B cell (primary cell): ENCODE data around the gene NOSIP. TPM values are rescaled to one million over a fixed set of nuclear protein-coding genes. Genes with fewer than 3 reads are reported as not detected.

Experiments
- ATAC-seq: fragments of 200-7000 bp; cut with Tn5 transposase; one replicate; pipeline ENCODE4 v1.10.0; 2021; ENCODE audit warnings: low read depth, mild to moderate bottlenecking, moderate number of reproducible peaks, moderate library complexity
- CTCF ChIA-PET: fragments of 350-600 bp; sonication (Branson Sonifier 250); formaldehyde crosslinking; loops from one replicate; lab custom pipeline; 2021; ENCODE audit warnings: antibody characterized with exemption, inconsistent platforms; lab: Charles Lee
- POLR2A ChIA-PET: fragments of 350-600 bp; sonication (Branson Sonifier 250); formaldehyde crosslinking; loops from one replicate; lab custom pipeline; 2021; ENCODE audit warnings: antibody characterized with exemption; lab: Charles Lee
- DNase-seq: peaks from one replicate; pipeline ENCODE4 v3.0.0; 2013
- H2AFZ ChIP-seq: 2 replicates; pipeline ENCODE4 v1.6.1; 2012; ENCODE audit warnings: mild to moderate bottlenecking, low read depth, low read length; ENCODE audit not compliant: insufficient read depth, poor library complexity, severe bottlenecking
- H3K27ac ChIP-seq, 2 donors: 1 replicate in 1 of 2; 2 replicates in 1 of 2; pipeline ENCODE4 v1.5.1; 2012 to 2013; ENCODE audit warnings: low read length in 2 of 2, mild to moderate bottlenecking in 2 of 2, moderate library complexity in 1 of 2
- H3K27me3 ChIP-seq, 4 experiments: fragments of 200-600 bp in 1 of 4; sonication (generic) in 1 of 4; replicated peaks in 1 of 4; 1 replicate in 2 of 4; 2 replicates in 2 of 4; pipeline versions ENCODE4 v1.6.1 to v1.7.0; 2013 to 2016; ENCODE audit warnings: low read length in 3 of 4, mild to moderate bottlenecking in 2 of 4, mixed read lengths in 1 of 4, moderate library complexity in 1 of 4; ENCODE audit not compliant: insufficient read depth in 4 of 4, control insufficient read depth in 3 of 4; ENCODE audit errors: control extremely low read depth in 1 of 4
- H3K36me3 ChIP-seq, 2 experiments: replicated peaks in 1 of 2; 1 replicate in 1 of 2; 2 replicates in 1 of 2; pipeline versions ENCODE4 v1.6.1 to v1.7.1; 2013; ENCODE audit warnings: low read length in 1 of 2; ENCODE audit not compliant: insufficient read depth in 2 of 2, control insufficient read depth in 1 of 2; ENCODE audit errors: control extremely low read depth in 1 of 2, extremely low read depth in 1 of 2
- H3K4me1 ChIP-seq, 2 donors: fragments of 200-600 bp in 1 of 2; sonication (generic) in 1 of 2; 1 replicate in 1 of 2; 2 replicates in 1 of 2; pipeline versions ENCODE4 v1.5.1 to v1.6.1; 2013 to 2017; ENCODE audit warnings: low read length in 2 of 2; ENCODE audit not compliant: control insufficient read depth in 2 of 2, insufficient read depth in 2 of 2
- H3K4me2 ChIP-seq: replicated peaks from 2 replicates; pipeline ENCODE3; 2012; ENCODE audit warnings: mild to moderate bottlenecking, low read depth, low read length; ENCODE audit not compliant: poor library complexity, severe bottlenecking
- H3K4me3 ChIP-seq, 5 experiments: fragments of 200-600 bp in 1 of 5; sonication (generic) in 1 of 5; 1 replicate in 3 of 5; 2 replicates in 2 of 5; pipeline versions ENCODE4 v1.5.1 to v1.7.0; 2011 to 2016; ENCODE audit warnings: low read length in 4 of 5, mild to moderate bottlenecking in 4 of 5, low read depth in 2 of 5, control low read depth in 1 of 5, moderate library complexity in 1 of 5; ENCODE audit not compliant: insufficient read depth in 1 of 5; ENCODE audit errors: control extremely low read depth in 1 of 5, extremely low read depth in 1 of 5
- H3K79me2 ChIP-seq: fragments of 200-600 bp; sonication (generic); one replicate; pipeline ENCODE4 v1.6.0; 2016; ENCODE audit warnings: low read length; ENCODE audit not compliant: control insufficient read depth, insufficient read depth
- H3K9ac ChIP-seq: fragments of 200-600 bp; sonication (generic); 2 replicates; pipeline ENCODE4 v1.6.1; 2017; ENCODE audit warnings: mild to moderate bottlenecking, low read length, moderate library complexity
- H3K9me3 ChIP-seq, 3 donors: one replicate each; pipeline versions ENCODE4 v1.6.1 to v1.7.1; 2013; ENCODE audit warnings: low read length in 2 of 3; ENCODE audit not compliant: control insufficient read depth in 2 of 3, insufficient read depth in 1 of 3; ENCODE audit errors: control extremely low read depth in 1 of 3
- H4K20me1 ChIP-seq: 2 replicates; pipeline ENCODE4 v1.6.0; 2012; ENCODE audit warnings: mild to moderate bottlenecking, low read length; ENCODE audit not compliant: insufficient read depth, control insufficient read depth, poor library complexity, severe bottlenecking
- H3K27ac Mint-ChIP-seq: one replicate; pipeline ENCODE4 v1.8.0; 2021; ENCODE audit warnings: mixed read lengths
- H3K27me3 Mint-ChIP-seq: one replicate; pipeline ENCODE4 v1.8.0; 2021; ENCODE audit warnings: mixed read lengths
- H3K4me1 Mint-ChIP-seq: one replicate; pipeline ENCODE4 v1.8.0; 2021; ENCODE audit warnings: mixed read lengths
- H3K4me3 Mint-ChIP-seq: one replicate; pipeline ENCODE4 v1.8.0; 2021; ENCODE audit warnings: mixed read lengths
- H3K9me3 Mint-ChIP-seq: one replicate; pipeline ENCODE4 v1.8.0; 2022; ENCODE audit warnings: mixed read lengths; ENCODE audit not compliant: insufficient read depth
- EZH2 ChIP-seq: IDR thresholded peaks from 2 replicates; pipeline ENCODE4 v1.6.1; 2012; ENCODE audit warnings: borderline replicate concordance, low read depth, mild to moderate bottlenecking, moderate library complexity, low read length; ENCODE audit not compliant: insufficient read depth, poor library complexity, severe bottlenecking
- WGBS: methylation state at CpG from one replicate; pipeline ENCODE4 v1.1.5; 2013; ENCODE audit warnings: missing lambda C conversion rate; ENCODE audit not compliant: insufficient coverage; 5-methylcytosine and 5-hydroxymethylcytosine counted together
- intact Hi-C: fragments of 100-400 bp; cut with micrococcal nuclease; formaldehyde crosslinking; loops from one replicate; pipeline ENCODE4 v1.10.0; 2022
- polyA plus RNA-seq: library from polyadenylated mRNA; depleted of rRNA; stranded (reverse); fragments of >200 nt; gene quantifications from 2 replicates; pipeline ENCODE4 v1.2.3, GENCODE V29; 2012
- total RNA-seq, 2 donors: library from RNA; stranded (reverse); fragments of 120-200 nt in 1 of 2; gene quantifications; 1 replicate in 1 of 2; 2 replicates in 1 of 2; pipeline versions ENCODE4 v1.2.3 to v1.2.4, GENCODE V29; 2013 to 2022
- TF ChIP-seq, protein P1 (sequence below): fragments of 200-600 bp; IDR thresholded peaks from one replicate; pipeline ENCODE4 v1.8.0; 2022; ENCODE audit warnings: antibody characterized with exemption, mild to moderate bottlenecking

Gene NOSIP
- total and polyA plus RNA-seq, 2 donors (not counting 1 experiment from before 2014, with no cell fraction given) = 55.5 to 135 TPM

DNA sequence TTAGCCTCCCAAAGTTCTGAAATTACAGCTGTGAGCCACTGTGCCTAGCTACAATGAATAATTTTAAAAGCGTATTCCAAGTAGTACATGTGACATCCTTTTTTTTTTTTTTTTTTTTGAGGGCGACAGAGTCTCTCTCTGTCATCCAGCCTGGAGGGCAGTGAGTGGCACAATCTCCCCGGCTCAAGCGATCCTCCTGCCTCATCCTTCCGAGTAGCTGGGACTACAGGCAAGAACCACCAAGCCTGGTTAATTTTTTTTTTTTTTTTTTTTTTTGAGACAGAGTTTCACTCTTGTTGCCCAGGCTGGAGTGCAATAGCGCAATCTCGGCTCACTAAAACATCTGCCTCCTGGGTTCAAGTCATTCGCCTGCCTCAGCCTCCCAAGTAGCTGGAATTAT lies 6.9 kb upstream of the NOSIP start:
- WGBS = 100% methylated on average over 1 of the region's 8 CpGs
- ATAC-seq = no peak
- no peak overlapping the region for H3K9ac ChIP-seq

DNA sequence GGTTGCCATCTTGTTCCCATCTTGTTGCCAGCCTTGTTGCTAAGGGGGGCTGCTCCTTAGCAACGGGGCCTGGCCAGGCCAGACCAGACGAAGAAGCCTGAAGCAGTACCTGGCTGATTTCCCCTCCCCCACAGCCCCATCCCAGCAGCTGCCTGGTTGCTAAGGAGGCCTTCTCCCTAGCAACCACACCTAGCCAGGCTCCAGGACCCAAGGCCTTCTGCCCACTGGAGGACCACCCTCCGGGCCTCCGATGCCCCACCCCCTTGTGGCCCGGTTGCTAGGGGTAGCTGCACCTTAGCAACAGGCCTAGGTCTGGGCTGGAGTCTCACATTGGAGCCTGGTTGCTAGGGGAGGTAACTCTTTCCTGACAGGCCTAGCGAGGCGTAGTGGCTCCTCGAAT lies 4.7 kb upstream of the NOSIP start:
- H3K27ac Mint-ChIP-seq = no peak overlapping the region
- Histone ChIP-seq H3K79me2 (peaks cover 4% of the 10 kb centered on the region), H3K27me3 (no peaks in the 10 kb centered on the region), H3K9me3 (peaks cover 0 to 2% (median 0%) of the 10 kb centered on the region in 3 donors), H3K4me3 (no peak overlapping the region), H3K4me2 (no peak overlapping the region), H3K9ac (no peak overlapping the region), H3K27ac (no peak overlapping the region), H3K4me1 (peaks cover 5 to 16% of the 10 kb centered on the region in 2 donors), H3K36me3 (no peaks in the 10 kb centered on the region), H4K20me1 (no peaks in the 10 kb centered on the region), H2AFZ (no peak overlapping the region)
- no peaks in the 10 kb centered on the region for H3K27me3 Mint-ChIP-seq
- intact Hi-C loops = loop anchor here (10.0 kb wide), 1 partner anchor 440 kb away; the partner anchor contains the start of genes VRK3 and ZNF473
- no peak for ATAC-seq
- WGBS = 88% methylated on average over 6 of the region's 8 CpGs
- no peaks in the 10 kb centered on the region for H3K9me3 Mint-ChIP-seq
- H3K4me1 Mint-ChIP-seq = peaks cover 10% of the 10 kb centered on the region
- no peak for TF ChIP-seq EZH2
- TF ChIP-seq, protein P1, sequence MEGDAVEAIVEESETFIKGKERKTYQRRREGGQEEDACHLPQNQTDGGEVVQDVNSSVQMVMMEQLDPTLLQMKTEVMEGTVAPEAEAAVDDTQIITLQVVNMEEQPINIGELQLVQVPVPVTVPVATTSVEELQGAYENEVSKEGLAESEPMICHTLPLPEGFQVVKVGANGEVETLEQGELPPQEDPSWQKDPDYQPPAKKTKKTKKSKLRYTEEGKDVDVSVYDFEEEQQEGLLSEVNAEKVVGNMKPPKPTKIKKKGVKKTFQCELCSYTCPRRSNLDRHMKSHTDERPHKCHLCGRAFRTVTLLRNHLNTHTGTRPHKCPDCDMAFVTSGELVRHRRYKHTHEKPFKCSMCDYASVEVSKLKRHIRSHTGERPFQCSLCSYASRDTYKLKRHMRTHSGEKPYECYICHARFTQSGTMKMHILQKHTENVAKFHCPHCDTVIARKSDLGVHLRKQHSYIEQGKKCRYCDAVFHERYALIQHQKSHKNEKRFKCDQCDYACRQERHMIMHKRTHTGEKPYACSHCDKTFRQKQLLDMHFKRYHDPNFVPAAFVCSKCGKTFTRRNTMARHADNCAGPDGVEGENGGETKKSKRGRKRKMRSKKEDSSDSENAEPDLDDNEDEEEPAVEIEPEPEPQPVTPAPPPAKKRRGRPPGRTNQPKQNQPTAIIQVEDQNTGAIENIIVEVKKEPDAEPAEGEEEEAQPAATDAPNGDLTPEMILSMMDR = no peak
- CTCF ChIA-PET = interaction anchor here (1.3 kb wide), 1 partner anchor 39 kb away, joined by 4 read pairs; no protein-coding TSS in a partner anchor
- no peak for DNase-seq
- POLR2A ChIA-PET = no interaction called here
- no peak overlapping the region for H3K4me3 Mint-ChIP-seq

More for the DNA sequence above, 6.9 kb upstream of the NOSIP start:
- ChIA-PET POLR2A (interaction anchor here (0.6 to 0.7 kb wide), 4 partner anchors 33 to 1250 kb away, joined by 3 to 4 read pairs (median 4); no protein-coding TSS in a partner anchor), CTCF (interaction anchor here (0.6 to 1.2 kb wide), 3 partner anchors 14 to 42 kb away, joined by 3 to 4 read pairs (median 3); no protein-coding TSS in a partner anchor)
- peaks cover 7% of the 10 kb centered on the region for H3K4me1 Mint-ChIP-seq
- TF ChIP-seq, protein P1 = no peak
- no peak for TF ChIP-seq EZH2
- Histone ChIP-seq H3K4me3 (no peak overlapping the region), H2AFZ (no peak overlapping the region), H3K27ac (no peak overlapping the region), H4K20me1 (peaks cover 6% of the 10 kb centered on the region), H3K4me1 (peaks cover 0 to 7% of the 10 kb centered on the region in 2 donors), H3K36me3 (no peaks in the 10 kb centered on the region), H3K4me2 (no peak overlapping the region), H3K79me2 (peaks cover 7% of the 10 kb centered on the region), H3K27me3 (no peaks in the 10 kb centered on the region), H3K9me3 (no peaks in the 10 kb centered on the region)
- H3K27me3 Mint-ChIP-seq = no peaks in the 10 kb centered on the region
- H3K27ac Mint-ChIP-seq = no peak overlapping the region
- H3K4me3 Mint-ChIP-seq = no peak overlapping the region
- intact Hi-C loops = loop anchor here (10.0 kb wide), 1 partner anchor 438 kb away; the partner anchor contains the start of genes VRK3 and ZNF473
- H3K9me3 Mint-ChIP-seq = no peaks in the 10 kb centered on the region
- DNase-seq = no peak
